A204.1 (cell line): Measurements from ENCODE around the gene BOD1.

Experiments
- FAIRE-seq: peaks from 2 replicates; lab custom pipeline; 2012; peaks lifted over from hg19 to GRCh38; lab: Jason Lieb, UNC

BOD1 gene

GRCh38 chr5:173640156-173640804, 23.8 kb upstream of the BOD1 start:
- no peak for FAIRE-seq

- FAIRE-seq = no peak
These were observed 21.9 kb upstream of the BOD1 start for GRCh38 chr5:173638126-173639040.

- FAIRE-seq = no peak
These were observed 20.9 kb upstream of the BOD1 start for GRCh38 chr5:173637340-173637739.

DNA sequence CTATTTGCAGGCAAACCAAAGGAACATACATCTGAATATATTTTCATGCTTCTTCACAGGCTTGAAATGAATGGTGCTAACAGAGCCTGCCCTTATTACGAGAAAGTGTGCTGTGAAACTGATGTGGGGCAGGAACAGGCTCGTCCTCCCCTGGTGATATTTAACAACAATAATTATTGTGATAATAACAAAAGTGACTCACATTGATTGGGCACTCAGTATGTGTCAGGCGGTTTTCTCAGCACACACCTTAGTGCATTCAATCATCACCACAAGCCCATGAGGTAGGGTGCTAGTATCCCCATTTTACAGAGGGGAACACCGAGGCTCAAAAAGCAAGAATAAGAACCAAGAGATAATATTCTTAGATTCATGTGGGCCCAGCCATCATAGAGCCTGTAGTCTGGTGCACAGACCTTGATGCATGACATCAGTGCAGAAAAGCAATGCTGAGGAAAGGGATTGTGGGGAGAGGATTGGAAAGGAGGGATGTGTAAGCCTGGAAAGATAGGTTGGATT, 18.1 kb upstream of the BOD1 start:
- no peak for FAIRE-seq

- FAIRE-seq = no peak
These were observed 16.9 kb upstream of the BOD1 start for GRCh38 chr5:173633304-173633703.

- no peak for FAIRE-seq
These were observed 15.0 kb upstream of the BOD1 start for GRCh38 chr5:173631478-173631877.

DNA sequence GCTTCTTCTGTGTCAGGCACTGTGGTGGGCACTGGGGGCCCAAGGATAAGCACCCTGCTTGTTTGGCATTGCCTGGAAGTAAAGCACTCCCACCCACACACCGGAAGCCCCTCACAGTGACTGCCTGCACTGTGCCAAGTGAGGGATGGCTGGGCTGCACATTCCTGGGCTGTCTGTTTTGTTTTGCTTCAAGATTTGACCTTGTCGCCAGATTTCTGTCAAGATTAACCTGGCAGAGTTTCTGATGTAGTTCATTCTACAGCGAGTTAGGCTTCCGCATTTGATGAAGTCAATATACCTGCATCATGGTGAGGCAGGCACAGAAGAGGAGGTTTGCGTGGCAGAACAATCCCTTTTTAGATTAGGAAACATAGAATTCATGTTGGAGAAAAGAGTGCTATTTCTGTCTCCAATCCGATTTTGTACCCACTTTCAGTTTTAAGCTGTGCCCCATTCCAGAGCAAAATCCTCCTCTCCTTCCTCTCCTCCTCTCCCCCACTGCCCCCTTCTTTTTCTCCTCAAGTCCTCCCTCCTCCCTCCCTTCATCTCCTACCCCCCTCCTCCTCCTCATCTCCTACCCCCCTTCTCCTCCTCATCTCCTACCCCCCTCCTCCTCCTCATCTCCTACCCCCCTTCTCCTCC, 14.4 kb upstream of the BOD1 start:
- FAIRE-seq = no peak

GRCh38 chr5:173629628-173630027, 13.2 kb upstream of the BOD1 start:
- no peak for FAIRE-seq

DNA sequence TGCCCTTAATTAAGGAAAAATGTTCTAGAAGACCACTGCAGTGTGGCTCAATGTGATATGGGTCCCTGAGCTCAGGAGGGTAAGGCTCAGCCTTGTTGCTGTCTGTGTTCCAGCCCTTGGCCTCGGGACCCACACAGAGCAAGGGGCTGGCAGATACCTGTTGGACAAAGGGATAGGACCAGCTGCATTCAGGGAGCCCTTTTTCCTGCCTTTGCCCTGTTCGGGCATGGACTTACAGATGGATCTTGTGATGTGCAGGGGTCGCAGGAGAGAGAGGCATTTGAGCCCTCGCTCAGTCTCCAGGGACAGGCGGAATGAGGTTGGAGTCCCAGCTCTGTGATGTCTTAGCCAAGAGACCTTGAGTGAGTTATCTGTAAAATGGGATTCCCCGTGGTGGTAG, 12.1 kb upstream of the BOD1 start:
- no peak for FAIRE-seq

GRCh38 chr5:173627860-173628392, 11.5 kb upstream of the BOD1 start:
- FAIRE-seq = no peak

DNA sequence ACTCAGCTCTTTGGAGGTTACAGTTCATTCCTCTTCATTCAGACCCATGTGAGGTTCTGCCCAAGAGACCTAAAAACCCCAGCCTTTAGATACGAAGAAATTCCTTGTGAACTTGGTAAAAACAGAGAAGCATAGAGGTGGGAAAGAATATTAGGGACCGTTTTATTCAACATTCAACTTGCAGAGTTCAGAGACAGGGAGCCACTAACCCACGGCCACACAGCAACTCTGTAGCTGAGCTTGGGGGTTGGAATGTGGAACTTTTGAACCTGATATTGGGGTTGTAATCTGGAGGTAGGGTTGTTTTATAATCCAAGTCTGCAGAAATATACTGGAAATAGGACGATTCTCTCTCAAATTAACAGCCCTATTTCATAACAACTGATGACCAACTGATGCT, 10.8 kb upstream of the BOD1 start:
- FAIRE-seq = no peak

DNA sequence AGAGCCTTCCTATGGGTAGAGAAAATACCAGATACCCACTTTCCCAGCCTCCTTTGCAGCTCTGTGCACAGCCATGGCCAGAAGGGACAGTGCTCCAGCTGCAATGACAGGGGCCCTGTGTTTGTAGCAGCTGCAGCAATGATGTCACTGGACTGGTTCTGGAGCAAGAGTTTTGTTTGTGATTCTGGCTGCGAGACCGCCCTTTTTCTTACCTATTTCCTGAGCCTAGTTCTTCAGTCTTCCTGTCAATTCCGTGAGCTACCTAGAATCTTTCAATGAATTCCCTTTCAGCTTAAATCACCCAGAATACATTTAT, 10.0 kb upstream of the BOD1 start:
- no peak for FAIRE-seq

DNA sequence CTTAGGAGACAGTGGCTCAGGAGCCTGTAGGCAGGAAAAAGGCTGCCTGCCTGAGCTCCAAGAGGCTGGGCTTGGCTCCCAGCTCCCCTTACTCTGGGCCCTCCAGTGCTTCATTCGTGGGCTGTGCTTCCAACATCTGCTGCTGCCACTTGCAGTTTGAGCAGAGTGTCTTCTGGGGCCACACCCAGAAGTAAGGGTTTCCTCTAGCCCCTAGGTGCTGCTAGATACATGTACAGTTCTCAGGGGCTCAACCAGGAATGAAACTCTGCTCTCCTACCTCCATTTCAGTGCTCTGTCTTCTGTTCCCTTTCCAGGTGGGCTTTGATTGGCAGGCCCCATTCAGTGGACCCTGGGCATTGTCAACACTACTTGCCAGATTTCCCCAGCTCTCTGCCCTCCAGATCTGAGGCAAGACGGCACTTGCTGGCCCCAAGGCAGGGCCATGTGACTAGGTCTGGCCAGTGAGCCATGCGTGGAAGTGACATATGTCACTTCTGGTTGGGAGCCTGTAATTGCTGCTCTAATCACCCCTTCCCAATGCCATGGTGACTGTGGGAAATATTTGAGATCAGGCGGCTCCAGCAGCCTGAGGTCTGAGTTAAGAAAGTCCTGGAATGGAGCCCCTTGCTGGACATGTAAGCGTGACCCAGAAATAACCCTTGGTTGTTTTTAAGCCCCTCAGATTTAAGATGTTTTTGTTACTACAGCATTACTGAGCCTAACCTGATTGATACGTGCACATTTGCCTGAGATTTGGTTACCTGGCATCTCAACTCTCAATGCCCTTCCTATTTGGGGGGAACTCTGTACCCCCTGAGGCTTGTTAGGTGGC, 9.4 kb upstream of the BOD1 start:
- FAIRE-seq = no peak

- FAIRE-seq = no peak
These were observed 8.8 kb upstream of the BOD1 start for GRCh38 chr5:173625261-173625660.

DNA sequence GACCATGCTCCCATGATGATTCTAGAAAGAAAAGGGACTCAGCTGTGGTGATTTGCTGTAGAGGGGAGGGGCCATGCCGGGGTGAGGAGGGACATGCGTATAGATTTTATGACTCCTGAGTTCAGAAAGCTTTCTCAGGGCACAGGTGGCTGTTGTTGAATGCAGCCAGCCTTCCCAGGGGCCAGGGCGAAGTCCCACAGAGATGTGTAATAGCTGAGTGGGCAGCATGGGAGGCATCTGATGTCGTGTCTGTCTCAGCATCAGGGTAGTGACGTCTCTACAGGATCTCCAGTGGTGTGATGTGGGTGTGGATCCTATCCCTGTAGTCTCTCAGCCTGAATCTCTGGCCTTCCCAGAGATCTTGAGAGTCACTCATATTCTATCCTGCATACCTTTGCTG, 7.8 kb upstream of the BOD1 start:
- FAIRE-seq = no peak

GRCh38 chr5:173623789-173624188, 7.3 kb upstream of the BOD1 start:
- FAIRE-seq = no peak

- FAIRE-seq = no peak
These were observed 6.9 kb upstream of the BOD1 start for GRCh38 chr5:173623296-173623771.

GRCh38 chr5:173622183-173623047, 6.0 kb upstream of the BOD1 start:
- no peak for FAIRE-seq

DNA sequence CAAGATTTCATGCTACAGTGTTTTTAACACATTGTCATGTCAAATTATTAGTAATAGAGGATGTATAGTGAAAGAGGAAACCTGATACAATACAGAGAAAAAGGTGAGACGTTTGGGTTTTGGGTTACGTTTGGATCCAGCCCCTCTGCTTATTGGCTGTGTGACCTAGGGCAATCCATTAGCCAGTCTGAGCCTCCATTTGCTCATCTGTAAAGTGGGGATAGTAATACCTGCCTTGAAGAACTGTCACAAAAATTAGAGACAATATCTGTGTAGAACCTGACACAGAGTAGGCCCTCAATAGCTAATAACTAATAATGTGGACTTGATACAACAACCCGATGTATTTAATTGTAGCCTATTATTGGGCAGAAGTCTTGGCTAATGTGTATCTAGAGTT, 4.3 kb upstream of the BOD1 start:
- FAIRE-seq = no peak

DNA sequence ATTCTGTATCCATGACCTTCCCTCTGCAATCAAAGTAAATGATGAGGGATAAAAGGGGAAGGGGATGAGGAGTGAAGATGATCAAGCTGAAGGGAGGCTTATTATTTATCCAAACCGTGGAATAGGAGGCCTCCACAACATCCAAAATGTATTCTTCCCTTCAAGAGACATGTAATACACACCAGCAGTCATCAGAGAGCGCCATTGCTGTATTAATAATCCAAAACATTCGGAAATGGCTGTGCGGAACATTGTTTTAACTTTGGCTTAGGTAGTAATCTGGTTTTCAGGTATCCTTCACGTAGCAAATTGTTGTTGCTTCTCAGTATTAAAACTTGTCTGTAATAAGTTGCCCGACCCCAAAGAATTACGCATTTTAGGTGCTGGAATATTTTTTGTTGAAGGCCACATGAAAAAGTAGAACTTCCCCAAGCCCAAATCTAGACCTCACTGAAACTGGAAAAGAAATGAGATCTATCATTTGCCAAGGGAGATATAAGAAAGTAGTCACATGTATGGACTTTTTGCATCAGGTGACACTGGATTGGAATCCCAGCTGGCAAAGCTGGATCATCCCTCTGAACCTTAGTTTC, 2.6 kb upstream of the BOD1 start:
- FAIRE-seq = peak; percentile 29
